NCI-H1048 (cell line): ENCODE results near the gene YWHAG.
"Not testable (repeated sequence)": the region's sequence is repeated elsewhere in the genome, so short reads cannot be mapped to it uniquely, and the experiment has no call there.

ENCODE experiments used
- DNase-seq: peaks from one replicate; lab custom pipeline; 2025; lab: John Stamatoyannopoulos, UW

Gene YWHAG

DNA sequence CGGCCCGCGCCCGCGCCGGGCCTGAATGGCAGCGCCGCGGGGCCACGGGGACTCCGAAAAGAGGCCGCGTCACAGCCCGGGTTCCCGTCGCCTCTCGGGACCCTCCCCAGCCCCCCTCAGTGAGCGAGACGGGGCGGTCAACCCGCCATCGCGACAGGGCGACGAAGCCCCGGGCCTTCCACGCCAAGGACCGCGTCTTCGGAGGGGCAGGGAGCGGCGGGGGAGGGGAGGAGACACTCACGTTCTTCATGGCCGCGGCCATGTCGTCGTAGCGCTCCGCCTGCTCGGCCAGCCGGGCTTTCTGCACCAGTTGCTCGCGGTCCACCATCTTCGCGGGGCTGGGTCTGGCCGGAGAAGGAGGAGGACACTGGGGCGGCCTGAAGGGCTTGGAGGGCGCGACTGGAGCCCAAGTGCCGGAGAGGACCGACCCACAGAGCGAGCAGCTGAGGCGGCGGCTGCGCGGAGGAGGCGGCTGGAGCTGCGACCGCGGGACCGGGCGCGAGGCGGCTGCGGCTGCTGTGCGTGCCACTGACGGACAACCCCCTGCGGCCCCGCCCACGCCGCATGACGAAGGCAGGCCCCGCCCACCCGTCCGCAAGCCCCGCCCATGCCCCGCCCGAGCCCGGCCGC lies at the start of gene YWHAG:
Gene YWHAG, minus strand, starts transcription at position 511 of the 630 bp plus-strand sequence. Its CDS starts 183 bp downstream, at position 328.
- peak; percentile 65 for DNase-seq

- no peak for DNase-seq
Observed at GRCh38 chr7:76408121-76408560, 49.4 kb upstream of the YWHAG start.

GRCh38 chr7:76407718-76408117 lies 48.9 kb upstream of the YWHAG start:
- no peak for DNase-seq

DNA sequence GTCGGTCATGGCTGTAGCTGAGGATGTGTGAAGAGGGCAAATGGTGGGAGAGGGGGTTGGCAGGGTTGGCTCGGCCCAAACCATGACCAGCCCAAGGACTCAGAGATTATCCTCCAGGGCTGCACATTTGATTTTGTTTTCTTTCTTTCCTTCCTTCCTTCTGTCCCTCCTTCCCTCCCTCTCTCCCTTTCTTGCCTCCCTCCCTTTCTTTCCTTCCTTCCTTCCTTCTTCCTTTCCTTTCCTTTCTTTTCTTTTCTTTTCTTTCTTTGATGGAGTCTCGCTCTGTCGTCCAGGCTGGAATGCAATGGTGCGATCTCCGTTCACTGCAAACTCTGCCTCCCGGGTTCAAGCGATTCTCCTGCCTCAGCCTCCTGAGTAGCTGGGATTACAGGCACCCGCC lies 46.9 kb upstream of the YWHAG start:
- DNase-seq, result no peak

DNA sequence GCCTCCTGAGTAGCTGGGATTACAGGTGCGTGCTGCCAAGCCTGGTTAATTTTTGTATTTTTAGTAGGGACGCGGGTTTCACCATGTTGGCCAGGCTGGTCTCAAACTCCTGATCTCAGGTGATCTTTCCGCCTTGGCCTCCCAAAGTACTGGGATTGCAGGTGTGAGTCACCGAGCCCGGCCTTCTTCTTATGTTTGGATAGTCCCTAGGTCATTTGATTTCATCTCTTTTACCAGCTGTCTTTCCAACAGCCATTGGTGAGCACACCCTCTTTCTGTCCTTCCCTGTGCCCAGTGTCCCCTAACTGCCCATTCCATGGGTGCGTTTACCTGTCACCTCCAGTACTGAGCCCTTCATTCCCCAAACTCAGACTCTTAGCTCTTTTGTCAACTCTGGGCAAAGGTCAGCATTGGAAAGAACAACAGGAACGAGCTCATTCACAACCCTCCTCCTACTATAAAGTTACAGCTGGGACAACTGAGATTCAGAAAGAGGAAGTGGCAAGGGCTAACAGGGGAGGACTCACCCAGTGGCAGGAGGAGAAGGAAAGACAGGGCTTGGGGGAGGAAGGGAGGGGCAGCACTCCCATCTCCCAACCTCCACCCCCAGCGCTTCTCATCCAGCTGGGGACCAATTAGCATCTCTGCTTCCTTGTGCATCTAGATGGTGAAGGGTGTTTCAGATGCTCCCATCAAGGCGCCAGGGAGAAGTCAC lies 45.1 kb upstream of the YWHAG start:
- DNase-seq, result no peak

- not testable (repeated sequence) for DNase-seq
Observed at GRCh38 chr7:76403097-76403496, 44.3 kb upstream of the YWHAG start.

- DNase-seq, result no peak
Observed at GRCh38 chr7:76400248-76400647, 41.5 kb upstream of the YWHAG start.

GRCh38 chr7:76397409-76398183 lies 38.8 kb upstream of the YWHAG start:
- no peak for DNase-seq

DNA sequence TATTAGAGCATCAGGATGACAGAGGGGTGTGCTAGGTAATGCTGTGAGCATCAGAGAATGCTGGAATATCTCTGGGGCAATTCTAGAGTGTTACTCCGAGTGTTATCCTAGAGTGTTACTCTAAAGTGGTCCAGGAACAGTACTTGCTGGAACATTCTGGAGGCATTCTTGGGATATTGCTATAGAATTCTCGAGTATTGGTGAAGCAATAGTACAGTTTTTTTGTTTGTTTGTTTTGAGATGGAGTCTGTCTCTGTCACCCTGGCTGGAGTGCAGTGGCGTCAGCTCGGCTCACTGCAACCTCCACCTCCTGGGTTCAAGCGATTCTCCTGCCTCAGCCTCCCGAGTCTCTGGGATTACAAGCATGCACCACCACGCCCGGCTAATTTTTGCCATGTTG lies 38.1 kb upstream of the YWHAG start:
- DNase-seq, result no peak

DNA sequence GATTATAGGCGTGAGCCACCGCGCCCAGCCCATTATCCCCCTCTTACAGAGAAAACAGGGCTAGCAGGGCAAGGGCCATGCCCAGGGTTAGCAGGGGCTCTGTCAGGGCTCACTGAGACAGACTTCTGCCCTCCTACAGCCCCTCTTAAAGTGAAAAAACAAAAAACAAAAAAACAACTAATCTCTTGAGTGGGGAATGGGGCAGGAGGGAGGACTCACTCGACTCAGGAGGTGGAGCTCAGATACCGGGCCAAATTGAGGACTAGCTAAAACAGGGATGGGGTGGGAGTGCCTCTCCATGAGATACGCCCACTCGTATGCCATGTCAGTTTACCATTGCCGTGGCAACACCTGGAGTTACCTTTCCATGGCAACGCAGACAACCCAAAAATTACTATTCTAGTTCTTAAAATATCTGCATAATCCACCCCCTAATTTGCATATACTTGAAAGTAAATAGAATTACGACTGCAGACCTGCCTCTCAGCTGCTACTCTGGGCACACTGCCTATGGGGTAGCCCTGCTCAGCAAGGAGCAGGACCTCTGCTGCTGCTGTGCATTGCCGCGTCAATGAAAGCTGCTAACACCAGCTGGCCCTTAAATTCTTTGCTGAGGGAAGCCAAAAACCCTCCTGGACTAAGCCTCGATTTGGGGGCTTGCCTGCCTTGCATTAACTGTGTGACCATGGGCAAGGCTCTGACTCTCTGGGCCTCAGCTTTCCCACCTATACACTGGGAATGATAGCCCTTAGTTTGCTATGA lies 37.4 kb upstream of the YWHAG start:
- peak; percentile 59 for DNase-seq

GRCh38 chr7:76395605-76395964 lies 36.8 kb upstream of the YWHAG start:
- DNase-seq, result not testable (repeated sequence)

DNA sequence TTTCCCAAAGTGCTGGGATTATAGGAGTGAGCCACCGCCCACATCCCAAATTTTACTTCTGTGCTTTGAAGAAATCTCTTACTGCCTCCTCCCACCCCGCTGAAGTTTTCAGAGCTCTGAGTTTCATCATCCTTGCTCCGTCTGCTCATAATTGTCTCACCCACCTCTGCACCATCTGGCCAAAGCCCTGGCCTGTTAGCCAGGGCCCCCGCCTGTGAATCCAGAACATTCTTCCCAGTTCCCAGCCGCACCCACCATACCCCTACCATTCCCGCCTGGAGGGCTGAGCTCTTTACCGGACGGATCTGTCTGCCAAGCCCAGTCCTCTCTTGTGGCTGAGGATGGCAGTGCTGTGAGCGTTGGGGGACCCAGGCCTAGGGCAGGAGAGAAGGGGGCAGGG lies 36.2 kb upstream of the YWHAG start:
- DNase-seq, result no peak

DNA sequence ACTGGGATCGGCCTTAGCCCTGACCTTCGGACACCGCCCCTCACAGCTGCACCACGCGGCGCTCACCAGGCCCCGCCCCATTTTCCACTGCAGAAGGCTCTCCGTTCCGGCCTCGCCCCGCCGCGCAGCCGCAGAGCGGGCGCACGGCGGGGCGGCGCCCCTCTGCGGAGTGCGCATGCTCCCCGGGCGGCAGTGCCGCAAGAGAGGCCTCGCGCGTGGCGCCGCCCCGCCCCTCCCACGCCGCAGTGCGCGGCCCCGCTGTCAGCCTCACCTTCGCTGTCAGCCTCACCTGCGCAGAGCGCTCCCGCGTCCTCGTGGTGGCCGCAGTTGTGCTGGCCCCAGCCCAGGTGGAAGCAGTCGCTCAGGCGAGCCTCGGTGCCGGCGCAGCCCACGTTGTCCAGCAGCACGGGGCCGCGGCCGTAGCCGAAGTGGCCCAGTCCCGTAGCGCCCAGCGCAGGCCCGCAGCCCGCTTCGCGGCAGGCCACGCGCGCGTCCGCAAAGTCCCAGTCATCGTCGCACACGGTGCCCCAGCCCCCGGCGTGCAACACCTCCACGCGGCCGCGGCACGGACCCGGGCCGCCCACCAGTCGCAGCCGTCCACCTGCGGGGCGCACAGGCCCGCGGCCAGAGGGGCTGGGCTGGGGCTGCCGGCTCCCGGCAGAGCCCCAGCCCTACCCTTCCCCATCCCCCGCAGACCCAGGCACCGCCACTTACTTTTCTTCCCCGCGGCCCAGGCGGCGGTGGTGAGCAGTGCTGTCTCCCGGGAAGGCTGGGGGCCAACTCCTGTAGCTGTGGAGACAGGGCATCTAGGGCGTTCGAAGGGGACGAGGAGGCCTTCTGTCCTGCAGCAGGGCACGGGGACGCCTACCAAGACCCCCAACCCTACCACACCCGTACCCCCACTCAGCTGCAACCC lies 34.6 kb upstream of the YWHAG start:
- DNase-seq, result peak; percentile 86

DNA sequence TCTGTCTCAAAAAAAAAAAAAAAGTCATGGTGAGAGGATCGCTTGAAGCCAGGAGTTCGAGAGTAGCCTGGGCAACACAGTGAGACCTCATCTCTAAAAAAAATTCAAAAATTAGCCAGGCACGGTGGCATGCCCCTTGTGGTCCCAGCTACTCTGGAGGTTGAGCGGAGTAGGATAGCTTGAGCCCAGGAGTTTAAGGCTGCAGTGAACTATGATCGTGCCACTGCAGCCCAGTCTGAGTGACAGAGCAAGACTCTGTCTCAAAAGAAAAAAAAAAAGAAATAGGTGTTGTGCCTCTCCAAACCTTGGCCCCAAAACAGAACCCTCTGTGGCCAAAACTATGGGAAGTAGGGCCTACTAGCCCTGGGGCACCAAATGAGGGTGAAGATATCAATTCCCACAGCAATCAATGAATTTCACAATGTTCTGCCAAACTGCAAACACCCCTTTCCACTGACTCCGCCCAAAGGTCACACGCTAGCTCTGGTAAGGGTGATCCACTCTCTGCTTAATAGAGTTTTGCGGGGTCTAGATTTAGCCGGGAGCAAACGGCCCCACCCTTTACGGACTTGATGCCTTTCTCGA lies 33.8 kb upstream of the YWHAG start:
- DNase-seq, result no peak

DNA sequence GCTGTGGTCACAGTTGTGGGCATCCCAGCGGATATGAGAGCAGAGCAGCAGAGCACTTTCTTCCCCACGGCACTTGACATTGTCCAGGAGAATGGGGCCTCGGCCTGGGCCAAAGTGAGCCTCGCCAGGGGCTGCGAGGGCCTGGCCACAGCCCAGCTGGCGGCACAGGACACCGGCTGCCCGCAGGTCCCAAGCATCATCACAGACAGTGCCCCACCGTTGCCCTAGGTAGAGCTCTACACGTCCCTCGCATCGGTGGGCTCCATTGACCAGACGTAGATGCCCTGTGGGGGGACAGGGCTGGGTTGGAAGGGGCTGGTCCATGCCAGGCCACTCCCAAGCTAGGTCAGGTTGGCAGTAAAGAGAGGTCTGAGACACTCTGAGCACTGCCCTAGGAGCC lies 31.3 kb upstream of the YWHAG start:
- DNase-seq, result no peak

GRCh38 chr7:76387789-76388188 lies 29.0 kb upstream of the YWHAG start:
- DNase-seq, result not testable (repeated sequence)

GRCh38 chr7:76386691-76387260 lies 28.0 kb upstream of the YWHAG start:
- no peak for DNase-seq

DNA sequence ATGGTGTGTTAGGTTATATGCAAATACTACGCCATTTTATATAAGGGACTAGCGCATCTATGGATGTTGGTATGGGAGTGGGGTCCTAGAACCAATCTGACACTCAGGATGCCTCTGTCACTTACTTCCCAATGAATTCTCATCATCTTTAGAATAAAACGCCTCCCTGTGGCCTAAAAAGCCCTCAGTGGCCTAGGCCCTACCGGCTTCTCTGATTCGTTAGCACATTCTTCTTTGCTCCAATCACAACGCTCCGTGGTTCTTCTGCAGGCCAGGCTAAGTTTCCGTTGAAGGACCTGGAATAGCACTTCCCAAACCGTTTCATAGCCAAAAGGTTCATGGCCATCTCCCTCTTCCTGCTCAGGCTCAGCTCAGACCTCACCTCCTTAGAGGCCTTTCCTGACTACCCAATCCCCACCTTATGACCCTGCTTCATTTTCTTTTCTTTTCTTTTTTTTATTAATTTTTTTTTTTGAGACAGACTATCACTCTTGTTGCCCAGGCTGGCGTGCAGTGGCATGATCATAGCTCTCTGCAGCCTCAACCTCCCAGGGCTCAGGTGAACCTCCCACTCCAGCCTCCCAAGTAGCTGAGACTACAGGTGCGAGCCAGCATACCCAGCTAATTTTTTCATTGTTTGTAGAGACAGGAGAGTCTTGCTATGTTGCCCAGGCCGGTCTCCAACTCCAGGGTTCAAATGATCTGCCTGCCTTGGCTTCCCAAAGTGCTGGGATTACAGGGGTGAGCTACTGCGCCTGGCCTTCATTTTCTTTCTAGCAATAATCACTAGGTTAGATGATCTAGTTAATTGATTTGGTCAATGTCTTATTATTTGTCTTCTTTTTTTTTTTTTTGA lies 24.5 kb upstream of the YWHAG start:
- no peak for DNase-seq

DNA sequence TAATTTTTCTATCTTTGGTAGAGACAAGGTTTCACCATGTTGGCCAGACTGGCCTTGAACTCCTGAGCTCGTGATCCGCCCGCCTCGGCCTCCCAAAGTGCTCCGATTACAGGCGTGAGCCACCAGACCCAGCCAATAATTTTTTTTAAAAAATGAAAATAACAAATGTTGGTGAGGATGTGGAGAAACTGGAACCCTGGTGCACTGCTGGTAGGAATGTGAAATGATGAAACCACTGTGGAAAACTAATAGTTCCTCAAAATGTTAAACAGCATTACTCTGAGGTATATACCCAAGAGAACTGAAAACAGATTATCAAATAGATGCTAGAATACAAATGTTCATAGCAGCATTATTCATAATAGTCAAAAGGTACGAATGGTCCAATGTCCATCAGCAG lies 23.0 kb upstream of the YWHAG start:
- no peak for DNase-seq

DNA sequence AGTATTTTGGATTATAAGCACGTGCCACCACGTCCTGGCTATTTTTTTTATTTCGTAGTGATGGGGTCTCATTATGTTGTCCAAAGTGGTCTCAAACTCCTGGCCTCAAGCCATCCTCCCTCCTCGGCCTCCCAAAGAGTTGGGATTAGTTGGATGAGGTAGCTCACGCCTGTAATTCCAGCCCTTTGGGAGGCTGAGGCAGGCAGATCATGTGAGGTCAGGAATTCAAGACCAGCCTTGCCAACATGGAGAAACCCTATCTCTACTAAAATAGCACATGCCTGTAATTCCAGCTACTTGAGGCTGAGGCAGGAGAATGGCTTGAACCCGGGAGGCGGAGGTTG lies 21.8 kb upstream of the YWHAG start:
- DNase-seq, result no peak
